ENCODE measurements around the gene PLPPR5.

The PLPPR5 gene

GRCh38 chr1:98989556-98989907, 15.1 kb downstream of the PLPPR5 start:
- Histone ChIP-seq H3K4me1 (ENCODE audit: low read depth, poor library complexity, severe bottlenecking) (no peaks in the 10 kb centered on the region), H3K4me3 (IDR thresholded peaks at IDR 0.05; ENCODE audit: insufficient read depth, low read depth, low read length) (no peak overlapping the region), H3K9ac (no peak overlapping the region), H2AFZ (ENCODE audit: low read depth) (no peak overlapping the region), H3K27ac (no peak overlapping the region), H3K27me3 (ENCODE audit: insufficient read depth, low read depth) (no peaks in the 10 kb centered on the region), H4K20me1 (ENCODE audit: insufficient read depth) (no peaks in the 10 kb centered on the region), H3K36me3 (ENCODE audit: insufficient read depth) (no peaks in the 10 kb centered on the region), H3K79me2 (ENCODE audit: insufficient read depth, low read depth) (no peaks in the 10 kb centered on the region), H3K4me2 (no peak overlapping the region)
- TF ChIP-seq, protein P1, sequence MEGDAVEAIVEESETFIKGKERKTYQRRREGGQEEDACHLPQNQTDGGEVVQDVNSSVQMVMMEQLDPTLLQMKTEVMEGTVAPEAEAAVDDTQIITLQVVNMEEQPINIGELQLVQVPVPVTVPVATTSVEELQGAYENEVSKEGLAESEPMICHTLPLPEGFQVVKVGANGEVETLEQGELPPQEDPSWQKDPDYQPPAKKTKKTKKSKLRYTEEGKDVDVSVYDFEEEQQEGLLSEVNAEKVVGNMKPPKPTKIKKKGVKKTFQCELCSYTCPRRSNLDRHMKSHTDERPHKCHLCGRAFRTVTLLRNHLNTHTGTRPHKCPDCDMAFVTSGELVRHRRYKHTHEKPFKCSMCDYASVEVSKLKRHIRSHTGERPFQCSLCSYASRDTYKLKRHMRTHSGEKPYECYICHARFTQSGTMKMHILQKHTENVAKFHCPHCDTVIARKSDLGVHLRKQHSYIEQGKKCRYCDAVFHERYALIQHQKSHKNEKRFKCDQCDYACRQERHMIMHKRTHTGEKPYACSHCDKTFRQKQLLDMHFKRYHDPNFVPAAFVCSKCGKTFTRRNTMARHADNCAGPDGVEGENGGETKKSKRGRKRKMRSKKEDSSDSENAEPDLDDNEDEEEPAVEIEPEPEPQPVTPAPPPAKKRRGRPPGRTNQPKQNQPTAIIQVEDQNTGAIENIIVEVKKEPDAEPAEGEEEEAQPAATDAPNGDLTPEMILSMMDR (conservative IDR thresholded peaks at IDR 0.05; ENCODE audit: low read depth, low read length) = no peak

- Histone ChIP-seq H4K20me1 (ENCODE audit: insufficient read depth) (no peaks in the 10 kb centered on the region), H3K27ac (no peak overlapping the region), H3K4me2 (no peak overlapping the region), H3K9ac (no peak overlapping the region), H3K4me3 (IDR thresholded peaks at IDR 0.05; ENCODE audit: insufficient read depth, low read depth, low read length) (no peak overlapping the region), H3K36me3 (ENCODE audit: insufficient read depth) (no peaks in the 10 kb centered on the region), H2AFZ (ENCODE audit: low read depth) (no peak overlapping the region), H3K79me2 (ENCODE audit: insufficient read depth, low read depth) (no peaks in the 10 kb centered on the region), H3K27me3 (ENCODE audit: insufficient read depth, low read depth) (no peaks in the 10 kb centered on the region), H3K4me1 (ENCODE audit: low read depth, poor library complexity, severe bottlenecking) (no peaks in the 10 kb centered on the region)
- TF ChIP-seq, protein P1 (conservative IDR thresholded peaks at IDR 0.05; ENCODE audit: low read depth, low read length) = no peak
These were observed 15.6 kb downstream of the PLPPR5 start for GRCh38 chr1:98988904-98989555.

- no peaks in the 10 kb centered on the region for H3K79me2 ChIP-seq (ENCODE audit: insufficient read depth, low read depth)
- H3K27ac ChIP-seq = no peak overlapping the region
- no peak overlapping the region for H3K4me3 ChIP-seq (IDR thresholded peaks at IDR 0.05; ENCODE audit: insufficient read depth, low read depth, low read length)
- no peak overlapping the region for H3K4me2 ChIP-seq
- no peaks in the 10 kb centered on the region for H3K27me3 ChIP-seq (ENCODE audit: insufficient read depth, low read depth)
- H3K36me3 ChIP-seq (ENCODE audit: insufficient read depth) = no peaks in the 10 kb centered on the region
- TF ChIP-seq, protein P1 (conservative IDR thresholded peaks at IDR 0.05; ENCODE audit: low read depth, low read length) = no peak
- no peak overlapping the region for H2AFZ ChIP-seq (ENCODE audit: low read depth)
- H3K9ac ChIP-seq = no peak overlapping the region
- H4K20me1 ChIP-seq (ENCODE audit: insufficient read depth) = no peaks in the 10 kb centered on the region
- no peaks in the 10 kb centered on the region for H3K4me1 ChIP-seq (ENCODE audit: low read depth, poor library complexity, severe bottlenecking)
These were observed 19.0 kb downstream of the PLPPR5 start for GRCh38 chr1:98985687-98986086.

GRCh38 chr1:98981917-98982513, 22.6 kb downstream of the PLPPR5 start:
- no peaks in the 10 kb centered on the region for H4K20me1 ChIP-seq (ENCODE audit: insufficient read depth)
- no peaks in the 10 kb centered on the region for H3K27me3 ChIP-seq (ENCODE audit: insufficient read depth, low read depth)
- H3K79me2 ChIP-seq (ENCODE audit: insufficient read depth, low read depth) = no peaks in the 10 kb centered on the region
- H3K27ac ChIP-seq = no peak overlapping the region
- TF ChIP-seq, protein P1 (conservative IDR thresholded peaks at IDR 0.05; ENCODE audit: low read depth, low read length) = no peak
- H3K4me3 ChIP-seq (IDR thresholded peaks at IDR 0.05; ENCODE audit: insufficient read depth, low read depth, low read length) = no peak overlapping the region
- H3K4me2 ChIP-seq = no peak overlapping the region
- no peaks in the 10 kb centered on the region for H3K4me1 ChIP-seq (ENCODE audit: low read depth, poor library complexity, severe bottlenecking)
- no peak overlapping the region for H3K9ac ChIP-seq
- H2AFZ ChIP-seq (ENCODE audit: low read depth) = no peak overlapping the region
- H3K36me3 ChIP-seq (ENCODE audit: insufficient read depth) = no peaks in the 10 kb centered on the region
